SK-N-SH (cell line): ENCODE results near the gene TPPP.

ENCODE experiments used
- JUND ChIP-seq: IDR thresholded peaks from 2 replicates; pipeline ENCODE4 v1.4.0; 2012
- MAX ChIP-seq: IDR thresholded peaks from 2 replicates; pipeline ENCODE4 v1.4.0; 2012; ENCODE audit warnings: low read depth
- POLR2AphosphoS5 ChIP-seq: IDR thresholded peaks from 2 replicates; pipeline ENCODE4 v1.6.1; 2012; ENCODE audit warnings: low read depth, low read length
- TCF12 ChIP-seq: IDR thresholded peaks from 2 replicates; pipeline ENCODE4 v1.4.0; 2012
- TF ChIP-seq, protein P1 (sequence below): IDR thresholded peaks from 2 replicates; pipeline ENCODE4 v1.6.1; 2012; ENCODE audit warnings: mild to moderate bottlenecking, low read depth, low read length, moderate library complexity

DNA sequence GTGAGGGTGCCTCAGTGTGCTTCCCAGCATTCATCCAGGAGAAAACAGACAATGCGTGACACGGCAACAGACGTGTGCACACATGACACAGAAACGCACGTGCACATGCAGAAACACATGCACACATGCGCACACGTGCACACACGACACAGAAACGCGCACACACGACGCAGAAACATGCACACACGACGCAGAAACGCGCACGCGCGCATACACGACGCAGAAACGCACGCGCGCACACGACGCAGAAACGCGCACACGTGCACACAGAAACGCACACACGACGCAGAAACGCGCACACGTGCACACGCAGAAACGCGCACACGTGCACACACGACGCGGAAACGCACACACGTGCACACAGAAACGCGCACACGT is 16.5 kb downstream of the TPPP start:
- no peak for TF ChIP-seq POLR2AphosphoS5
- no peak for TF ChIP-seq JUND
- no peak for TF ChIP-seq TCF12
- TF ChIP-seq MAX = no peak
- TF ChIP-seq, protein P1, sequence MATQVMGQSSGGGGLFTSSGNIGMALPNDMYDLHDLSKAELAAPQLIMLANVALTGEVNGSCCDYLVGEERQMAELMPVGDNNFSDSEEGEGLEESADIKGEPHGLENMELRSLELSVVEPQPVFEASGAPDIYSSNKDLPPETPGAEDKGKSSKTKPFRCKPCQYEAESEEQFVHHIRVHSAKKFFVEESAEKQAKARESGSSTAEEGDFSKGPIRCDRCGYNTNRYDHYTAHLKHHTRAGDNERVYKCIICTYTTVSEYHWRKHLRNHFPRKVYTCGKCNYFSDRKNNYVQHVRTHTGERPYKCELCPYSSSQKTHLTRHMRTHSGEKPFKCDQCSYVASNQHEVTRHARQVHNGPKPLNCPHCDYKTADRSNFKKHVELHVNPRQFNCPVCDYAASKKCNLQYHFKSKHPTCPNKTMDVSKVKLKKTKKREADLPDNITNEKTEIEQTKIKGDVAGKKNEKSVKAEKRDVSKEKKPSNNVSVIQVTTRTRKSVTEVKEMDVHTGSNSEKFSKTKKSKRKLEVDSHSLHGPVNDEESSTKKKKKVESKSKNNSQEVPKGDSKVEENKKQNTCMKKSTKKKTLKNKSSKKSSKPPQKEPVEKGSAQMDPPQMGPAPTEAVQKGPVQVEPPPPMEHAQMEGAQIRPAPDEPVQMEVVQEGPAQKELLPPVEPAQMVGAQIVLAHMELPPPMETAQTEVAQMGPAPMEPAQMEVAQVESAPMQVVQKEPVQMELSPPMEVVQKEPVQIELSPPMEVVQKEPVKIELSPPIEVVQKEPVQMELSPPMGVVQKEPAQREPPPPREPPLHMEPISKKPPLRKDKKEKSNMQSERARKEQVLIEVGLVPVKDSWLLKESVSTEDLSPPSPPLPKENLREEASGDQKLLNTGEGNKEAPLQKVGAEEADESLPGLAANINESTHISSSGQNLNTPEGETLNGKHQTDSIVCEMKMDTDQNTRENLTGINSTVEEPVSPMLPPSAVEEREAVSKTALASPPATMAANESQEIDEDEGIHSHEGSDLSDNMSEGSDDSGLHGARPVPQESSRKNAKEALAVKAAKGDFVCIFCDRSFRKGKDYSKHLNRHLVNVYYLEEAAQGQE = no peak
